ENCODE measurements around the gene RNF39.
"Not testable (repeated sequence)": the region's sequence is repeated elsewhere in the genome, so short reads cannot be mapped to it uniquely, and the experiment has no call there.

The RNF39 gene

GRCh38 chr6:30061092-30061857, 14.3 kb downstream of the RNF39 start, which contains the start of gene POLR1H:
POLR1H (plus strand) TSS chr6:30061265; CDS start chr6:30061525, 260 bp downstream.
- peak within 1 kb of the TSS; percentile 97 for H3K4me3 Mint-ChIP-seq
- H3K4me1 Mint-ChIP-seq (ENCODE audit: low read depth), result peaks cover 32% of the 10 kb centered on the region
- intact Hi-C loops (cut with micrococcal nuclease), result loop anchor here (2.0 to 10.0 kb wide), 2 partner anchors 42 to 116 kb away; partner anchors contain the start of gene HLA-A
- no peaks in the 10 kb centered on the region for H3K9me3 Mint-ChIP-seq
- peak within 1 kb of the TSS; percentile 97 for H3K27ac Mint-ChIP-seq
- H3K36me3 Mint-ChIP-seq (ENCODE audit: low read depth), result peaks cover 35% of the 10 kb centered on the region
- H3K27me3 Mint-ChIP-seq, result no peaks in the 10 kb centered on the region

- H3K36me3 Mint-ChIP-seq (ENCODE audit: low read depth), result peaks cover 40% of the 10 kb centered on the region
- H3K4me3 Mint-ChIP-seq, result peak overlapping the region; percentile 97
- peak overlapping the region; percentile 97 for H3K27ac Mint-ChIP-seq
Measured at GRCh38 chr6:30060606-30061091, 14.9 kb downstream of the RNF39 start.

GRCh38 chr6:30055513-30055912, 20.1 kb downstream of the RNF39 start:
- Mint-ChIP-seq H3K4me3 (no peak overlapping the region), H3K4me1 (ENCODE audit: low read depth) (peaks cover 2% of the 10 kb centered on the region), H3K36me3 (ENCODE audit: low read depth) (peaks cover 22% of the 10 kb centered on the region), H3K27ac (no peak overlapping the region), H3K9me3 (no peaks in the 10 kb centered on the region), H3K27me3 (no peaks in the 10 kb centered on the region)
- intact Hi-C loops (cut with micrococcal nuclease), result no loop called here

More at GRCh38 chr6:30060606-30061091, 14.9 kb downstream of the RNF39 start:
- H3K9me3 Mint-ChIP-seq, result no peaks in the 10 kb centered on the region
- intact Hi-C loops (cut with micrococcal nuclease), result loop anchor here (2.0 to 10.0 kb wide), 2 partner anchors 42 to 116 kb away; partner anchors contain the start of gene HLA-A
- peaks cover 26% of the 10 kb centered on the region for H3K4me1 Mint-ChIP-seq (ENCODE audit: low read depth)
- no peaks in the 10 kb centered on the region for H3K27me3 Mint-ChIP-seq

- H3K36me3 Mint-ChIP-seq (ENCODE audit: low read depth), result peaks cover 22% of the 10 kb centered on the region
- no peaks in the 10 kb centered on the region for H3K4me1 Mint-ChIP-seq (ENCODE audit: low read depth)
- intact Hi-C loops (cut with micrococcal nuclease), result no loop called here
- no peaks in the 10 kb centered on the region for H3K27me3 Mint-ChIP-seq
- no peak overlapping the region for H3K27ac Mint-ChIP-seq
- no peaks in the 10 kb centered on the region for H3K9me3 Mint-ChIP-seq
- no peak overlapping the region for H3K4me3 Mint-ChIP-seq
Measured at GRCh38 chr6:30053682-30054081, 21.9 kb downstream of the RNF39 start.

- intact Hi-C loops (cut with micrococcal nuclease), result no loop called here
- no peaks in the 10 kb centered on the region for H3K27me3 Mint-ChIP-seq
- no peak overlapping the region for H3K27ac Mint-ChIP-seq
- no peak overlapping the region for H3K4me3 Mint-ChIP-seq
- H3K9me3 Mint-ChIP-seq, result no peaks in the 10 kb centered on the region
- peaks cover 21% of the 10 kb centered on the region for H3K4me1 Mint-ChIP-seq (ENCODE audit: low read depth)
- no peaks in the 10 kb centered on the region for H3K36me3 Mint-ChIP-seq (ENCODE audit: low read depth)
Measured at GRCh38 chr6:30047220-30047619, 28.3 kb downstream of the RNF39 start.

- Mint-ChIP-seq H3K4me3 (no peak overlapping the region), H3K27me3 (no peaks in the 10 kb centered on the region), H3K27ac (no peak overlapping the region), H3K4me1 (ENCODE audit: low read depth) (peaks cover 22% of the 10 kb centered on the region), H3K9me3 (no peaks in the 10 kb centered on the region), H3K36me3 (ENCODE audit: low read depth) (no peaks in the 10 kb centered on the region)
- intact Hi-C loops (cut with micrococcal nuclease), result no loop called here
Measured at GRCh38 chr6:30044630-30045029, 30.9 kb downstream of the RNF39 start.

GRCh38 chr6:30043744-30044143, 31.8 kb downstream of the RNF39 start:
- intact Hi-C loops (cut with micrococcal nuclease), result no loop called here
- no peaks in the 10 kb centered on the region for H3K9me3 Mint-ChIP-seq
- no peaks in the 10 kb centered on the region for H3K27me3 Mint-ChIP-seq
- H3K27ac Mint-ChIP-seq, result no peak overlapping the region
- H3K4me3 Mint-ChIP-seq, result no peak overlapping the region
- H3K4me1 Mint-ChIP-seq (ENCODE audit: low read depth), result peaks cover 22% of the 10 kb centered on the region
- H3K36me3 Mint-ChIP-seq (ENCODE audit: low read depth), result no peaks in the 10 kb centered on the region

- Mint-ChIP-seq H3K4me3 (no peak overlapping the region), H3K9me3 (no peaks in the 10 kb centered on the region), H3K27ac (no peak overlapping the region)
Measured at GRCh38 chr6:30042914-30043313, 32.7 kb downstream of the RNF39 start.

GRCh38 chr6:30042476-30042875, 33.1 kb downstream of the RNF39 start:
- Mint-ChIP-seq H3K36me3 (ENCODE audit: low read depth) (no peaks in the 10 kb centered on the region), H3K27me3 (no peaks in the 10 kb centered on the region), H3K4me1 (ENCODE audit: low read depth) (peaks cover 21% of the 10 kb centered on the region), H3K4me3 (no peak overlapping the region), H3K9me3 (no peaks in the 10 kb centered on the region), H3K27ac (no peak overlapping the region)
- intact Hi-C loops (cut with micrococcal nuclease), result no loop called here

More at GRCh38 chr6:30042914-30043313, 32.7 kb downstream of the RNF39 start:
- H3K27me3 Mint-ChIP-seq, result no peaks in the 10 kb centered on the region
- no peaks in the 10 kb centered on the region for H3K36me3 Mint-ChIP-seq (ENCODE audit: low read depth)
- intact Hi-C loops (cut with micrococcal nuclease), result no loop called here
- H3K4me1 Mint-ChIP-seq (ENCODE audit: low read depth), result peaks cover 22% of the 10 kb centered on the region

GRCh38 chr6:30041821-30042220, 33.7 kb downstream of the RNF39 start:
- Mint-ChIP-seq H3K4me3 (no peak overlapping the region), H3K4me1 (ENCODE audit: low read depth) (peaks cover 15% of the 10 kb centered on the region), H3K36me3 (ENCODE audit: low read depth) (no peaks in the 10 kb centered on the region), H3K27ac (no peak overlapping the region), H3K9me3 (no peaks in the 10 kb centered on the region), H3K27me3 (no peaks in the 10 kb centered on the region)
- intact Hi-C loops (cut with micrococcal nuclease), result no loop called here

GRCh38 chr6:30041221-30041620, 34.3 kb downstream of the RNF39 start:
- intact Hi-C loops (cut with micrococcal nuclease), result no loop called here
- no peaks in the 10 kb centered on the region for H3K36me3 Mint-ChIP-seq (ENCODE audit: low read depth)
- no peak overlapping the region for H3K27ac Mint-ChIP-seq
- H3K4me3 Mint-ChIP-seq, result no peak overlapping the region
- no peaks in the 10 kb centered on the region for H3K9me3 Mint-ChIP-seq
- no peaks in the 10 kb centered on the region for H3K27me3 Mint-ChIP-seq
- peaks cover 14% of the 10 kb centered on the region for H3K4me1 Mint-ChIP-seq (ENCODE audit: low read depth)

- Mint-ChIP-seq H3K36me3 (ENCODE audit: low read depth) (peaks cover 6% of the 10 kb centered on the region), H3K27me3 (no peaks in the 10 kb centered on the region), H3K9me3 (no peaks in the 10 kb centered on the region), H3K27ac (no peak overlapping the region), H3K4me1 (ENCODE audit: low read depth) (peaks cover 12% of the 10 kb centered on the region), H3K4me3 (no peak overlapping the region)
- intact Hi-C loops (cut with micrococcal nuclease), result no loop called here
Measured at GRCh38 chr6:30037182-30037788, 38.3 kb downstream of the RNF39 start.

GRCh38 chr6:30035784-30036183, 39.8 kb downstream of the RNF39 start:
- H3K27me3 Mint-ChIP-seq, result no peaks in the 10 kb centered on the region
- H3K4me3 Mint-ChIP-seq, result no peak overlapping the region
- intact Hi-C loops (cut with micrococcal nuclease), result no loop called here
- peaks cover 6% of the 10 kb centered on the region for H3K36me3 Mint-ChIP-seq (ENCODE audit: low read depth)
- peaks cover 10% of the 10 kb centered on the region for H3K4me1 Mint-ChIP-seq (ENCODE audit: low read depth)
- no peaks in the 10 kb centered on the region for H3K9me3 Mint-ChIP-seq
- H3K27ac Mint-ChIP-seq, result no peak overlapping the region

- H3K4me3 Mint-ChIP-seq; H3K9me3 Mint-ChIP-seq; intact Hi-C loops (cut with micrococcal nuclease); H3K27me3 Mint-ChIP-seq; H3K36me3 Mint-ChIP-seq (ENCODE audit: low read depth); H3K27ac Mint-ChIP-seq: not testable (repeated sequence)
- H3K4me1 Mint-ChIP-seq (ENCODE audit: low read depth), result peaks cover 15% of the 10 kb centered on the region
Measured at GRCh38 chr6:30033440-30033839, 42.1 kb downstream of the RNF39 start.
